ENCODE results near the gene GFPT1.
"Not testable (repeated sequence)": the region's sequence is repeated elsewhere in the genome, so short reads cannot be mapped to it uniquely, and the experiment has no call there.

GFPT1 gene

DNA sequence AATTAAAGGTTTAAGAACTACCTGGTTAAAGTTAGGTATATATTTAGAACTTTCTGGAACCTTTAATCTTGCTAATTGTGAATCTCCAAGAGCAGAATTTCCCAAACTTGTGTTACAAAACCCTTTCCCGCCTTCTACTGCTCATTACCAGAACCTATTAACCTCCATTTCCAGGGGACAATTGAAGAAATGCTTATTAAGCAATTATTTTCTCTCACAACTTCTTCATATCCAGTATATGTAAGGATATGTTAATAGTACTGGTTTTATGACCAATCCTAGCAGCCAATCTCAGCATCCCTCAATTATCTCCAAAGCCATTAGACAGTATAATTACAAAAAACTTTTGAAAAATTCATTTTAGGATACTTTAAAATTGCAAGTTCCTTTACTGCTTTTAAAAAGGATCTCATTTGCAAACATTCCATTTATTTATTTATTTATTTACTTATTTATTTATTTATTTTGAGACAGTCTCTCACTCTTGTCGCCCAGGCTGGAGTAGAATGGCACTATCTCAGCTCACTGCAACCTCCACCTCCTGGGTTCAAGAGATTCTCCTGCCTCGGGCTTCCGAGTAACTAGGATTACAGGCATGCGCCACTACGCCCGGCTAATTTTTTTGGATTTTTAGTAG, 3.7 kb downstream of the GFPT1 start:
- DNase-seq, result no peak

- DNase-seq, result no peak
These were observed 4.5 kb downstream of the GFPT1 start for GRCh38 chr2:69382547-69382946.

DNA sequence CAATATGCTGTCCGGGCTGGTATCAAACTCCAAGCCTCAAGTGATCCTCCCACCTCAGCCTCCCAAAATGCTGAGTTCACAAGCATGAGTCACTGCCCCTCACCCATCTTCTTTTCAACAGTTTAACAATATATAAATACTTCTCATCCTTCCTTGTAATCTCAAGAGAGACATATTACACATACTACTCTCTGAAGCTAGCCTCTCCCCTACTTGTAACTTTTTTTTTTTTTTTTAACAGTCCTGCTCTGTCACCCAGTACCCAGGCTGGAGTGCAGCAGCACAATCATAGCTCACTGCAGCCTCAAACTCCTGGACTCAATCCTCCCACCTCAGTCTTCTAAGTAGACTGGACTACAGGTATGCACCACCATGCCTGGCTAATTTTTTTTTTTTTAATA, 5.7 kb downstream of the GFPT1 start:
- no peak for DNase-seq

GRCh38 chr2:69380072-69380917, 6.7 kb downstream of the GFPT1 start:
- DNase-seq, result no peak

GRCh38 chr2:69376403-69376802, 10.6 kb downstream of the GFPT1 start:
- no peak for DNase-seq

DNA sequence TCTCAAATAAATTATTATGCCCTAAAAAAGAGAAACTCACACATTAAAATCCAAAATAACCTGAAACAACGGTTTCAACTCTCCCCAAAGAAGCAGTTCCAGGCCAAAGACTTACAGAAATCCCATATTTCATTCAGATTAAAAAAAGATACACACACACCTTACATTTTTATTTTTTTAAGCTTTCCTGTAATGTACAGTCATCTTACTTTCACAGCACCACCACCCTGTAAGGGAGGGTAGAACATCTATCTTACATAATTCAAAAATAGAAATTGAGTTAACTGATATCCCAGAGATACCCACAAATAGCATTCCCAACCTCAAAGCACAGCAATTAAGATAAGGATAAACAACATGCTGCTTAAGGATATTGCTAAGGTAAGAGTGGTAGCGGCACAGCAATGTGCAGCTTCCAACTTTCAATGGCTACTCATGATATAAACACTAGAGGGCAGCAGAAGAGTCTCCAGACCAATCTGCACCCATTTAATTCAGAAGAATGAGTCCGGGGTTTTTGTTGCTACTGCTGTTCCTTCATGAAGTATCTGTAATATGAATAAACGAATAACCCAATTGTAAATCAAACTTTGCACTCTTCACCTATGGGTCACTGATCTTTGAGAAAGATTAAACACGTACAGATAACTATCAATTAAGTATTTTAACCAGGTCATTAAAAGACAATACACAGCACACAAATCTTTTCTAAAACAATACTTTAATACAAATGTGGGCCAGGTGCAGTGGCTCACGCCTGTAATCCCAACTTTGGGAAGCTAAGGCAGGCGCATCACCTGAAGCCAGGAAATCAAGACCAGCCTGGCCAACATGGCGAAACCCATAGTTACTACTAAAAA, 11.3 kb downstream of the GFPT1 start:
- peak; percentile 6 to 61 for DNase-seq

DNA sequence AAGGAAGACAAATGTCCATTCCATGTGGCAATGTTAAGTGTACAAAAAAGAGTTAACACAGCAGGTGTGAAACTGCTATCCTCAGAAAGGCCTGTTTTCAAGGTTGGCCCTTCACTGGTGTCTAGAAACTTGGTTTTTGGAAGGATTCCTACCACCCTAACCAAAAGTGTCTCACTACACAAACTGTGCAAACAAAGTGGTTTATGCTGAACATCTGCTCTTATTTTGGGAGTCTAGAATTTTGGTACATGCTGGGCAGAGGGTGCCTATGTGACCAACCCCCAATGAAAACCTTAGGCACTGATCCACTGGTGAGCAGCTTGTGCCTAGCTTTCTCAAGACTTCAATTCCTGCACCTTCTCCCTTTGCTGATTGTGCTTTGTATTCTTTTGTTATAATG, 14.3 kb downstream of the GFPT1 start:
- DNase-seq, result no peak

DNA sequence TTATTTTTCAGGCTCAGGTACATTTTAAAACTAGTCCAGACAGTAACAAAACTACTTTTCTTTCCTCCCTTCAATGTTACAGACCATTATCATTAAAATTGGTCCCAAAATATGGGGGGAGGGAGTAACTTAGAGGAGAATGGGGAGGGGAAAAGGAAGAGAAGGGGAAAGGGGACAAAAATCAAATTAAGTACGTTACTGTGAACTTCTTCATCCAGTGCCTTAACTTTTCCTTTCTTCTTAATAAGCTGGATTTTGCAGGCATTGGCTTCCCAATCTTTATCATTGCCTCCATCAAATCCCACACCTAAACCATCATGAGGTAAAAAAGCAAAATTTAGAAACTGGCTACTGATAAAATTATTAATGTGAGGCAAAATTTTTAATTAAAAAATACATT, 17.2 kb downstream of the GFPT1 start:
- DNase-seq, result no peak

DNA sequence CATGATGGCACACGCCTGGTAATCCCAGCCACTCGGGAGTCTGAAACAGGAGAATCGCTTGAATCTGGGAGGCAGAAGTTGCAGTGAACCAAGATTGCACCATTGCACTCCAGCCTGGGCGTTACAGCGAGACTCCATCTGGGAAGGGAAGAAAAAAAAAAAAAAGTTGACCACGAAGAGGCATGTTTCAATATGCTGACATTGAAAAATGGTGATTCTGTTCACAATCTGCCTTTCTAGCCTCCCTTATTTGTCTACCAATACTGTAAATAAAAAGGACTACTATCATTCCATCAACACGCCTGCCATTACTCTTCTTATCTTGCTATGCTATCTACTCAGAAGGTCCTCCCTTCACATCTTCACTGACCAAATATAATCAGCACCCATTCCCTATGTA, 18.4 kb downstream of the GFPT1 start:
- no peak for DNase-seq

DNA sequence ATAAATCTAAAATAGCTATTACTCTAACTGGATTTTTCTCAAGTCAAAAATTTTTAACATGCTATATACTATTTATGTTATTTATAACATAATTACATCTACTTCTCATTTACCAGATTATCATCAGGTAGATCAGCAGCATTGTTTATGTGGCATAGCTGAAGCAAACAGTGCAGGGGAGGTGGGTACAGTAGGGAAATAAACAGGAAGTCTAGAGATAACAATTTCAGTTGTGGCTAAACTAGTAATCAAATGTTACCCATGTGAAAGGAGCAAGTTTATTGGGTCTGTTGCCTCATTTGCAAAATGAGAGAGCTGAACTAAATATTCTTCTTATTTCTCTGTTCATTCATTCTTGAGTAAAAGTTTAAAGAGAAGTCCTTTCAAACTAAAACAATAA, 27.7 kb downstream of the GFPT1 start:
- no peak for DNase-seq

GRCh38 chr2:69358914-69359313, 28.1 kb downstream of the GFPT1 start:
- no peak for DNase-seq

- no peak for DNase-seq
These were observed 30.6 kb downstream of the GFPT1 start for GRCh38 chr2:69356471-69356870.

DNA sequence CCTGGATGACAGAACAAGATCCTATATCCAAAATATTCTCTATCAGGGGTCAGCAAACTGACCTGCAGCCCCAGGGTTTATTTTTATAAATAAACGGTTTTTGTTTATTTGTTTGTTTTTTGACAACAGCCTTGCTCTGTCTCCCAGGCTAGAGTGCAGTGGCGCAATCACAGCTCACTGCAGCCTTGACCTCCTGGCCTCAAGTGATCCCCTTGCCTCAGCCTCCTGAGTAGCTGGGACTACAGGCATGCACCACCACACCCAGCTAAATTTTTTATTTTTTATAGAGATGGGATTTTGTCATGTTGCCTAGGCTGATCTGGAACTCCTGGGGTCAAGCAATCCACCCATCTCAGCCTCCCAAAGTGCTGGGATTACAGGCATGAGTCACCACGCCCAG, 32.1 kb downstream of the GFPT1 start:
- not testable (repeated sequence) for DNase-seq

DNA sequence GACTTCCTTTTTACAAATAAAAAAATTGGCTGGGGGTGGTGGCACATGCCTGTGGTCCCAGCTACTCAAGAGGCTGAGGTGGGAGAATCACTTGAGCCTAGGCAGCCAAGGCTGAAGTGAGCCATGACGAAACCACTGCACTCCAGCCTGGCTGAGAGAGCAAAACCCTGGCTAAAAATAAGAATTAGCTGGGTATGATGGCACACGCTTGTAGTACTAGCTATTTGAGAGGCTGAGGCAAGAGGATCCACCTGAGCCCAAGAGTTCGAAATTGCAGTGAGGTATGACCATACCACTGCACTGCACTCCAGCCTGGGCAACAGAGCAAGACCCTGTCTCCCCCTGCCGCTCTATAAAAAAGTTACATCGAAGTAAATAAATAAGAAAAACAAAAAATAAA, 33.7 kb downstream of the GFPT1 start:
- no peak for DNase-seq

DNA sequence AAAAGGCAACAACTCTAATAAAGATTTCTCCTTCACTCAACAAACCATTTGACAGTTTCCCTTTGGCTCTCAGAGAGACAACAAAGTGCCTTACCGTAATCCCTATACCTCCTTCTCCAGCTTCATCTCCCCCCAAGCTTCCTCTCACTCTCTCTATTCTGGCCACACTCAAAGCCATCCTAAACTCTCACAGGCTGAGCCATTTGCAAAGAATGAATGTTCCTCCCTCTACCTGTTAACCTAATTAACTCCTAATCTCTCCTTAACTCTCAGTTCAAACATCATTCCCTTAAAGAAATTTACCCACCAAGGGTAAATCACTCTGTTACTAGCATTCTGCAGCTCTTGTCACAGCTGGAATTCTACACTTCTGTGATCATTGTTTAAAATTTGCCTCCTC, 38.2 kb downstream of the GFPT1 start:
- DNase-seq, result no peak

DNA sequence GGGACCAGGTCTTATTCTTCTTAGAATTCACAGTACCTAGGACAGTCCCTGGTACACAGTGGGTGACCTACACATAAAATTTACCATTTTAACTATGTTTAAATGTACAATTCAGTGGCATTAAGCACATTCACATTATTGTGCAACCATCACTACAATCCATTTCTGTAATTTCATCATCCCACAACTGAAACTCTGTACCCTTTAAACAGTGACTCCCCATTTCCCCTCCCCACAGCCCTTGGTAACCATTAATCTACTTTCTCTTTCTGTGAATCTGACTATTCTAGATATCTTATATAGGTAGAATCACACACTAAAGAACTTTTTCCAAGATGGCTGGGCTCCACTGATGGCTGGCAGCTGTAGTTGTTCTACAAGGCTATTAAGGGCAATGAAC, 41.6 kb downstream of the GFPT1 start:
- DNase-seq, result no peak

DNA sequence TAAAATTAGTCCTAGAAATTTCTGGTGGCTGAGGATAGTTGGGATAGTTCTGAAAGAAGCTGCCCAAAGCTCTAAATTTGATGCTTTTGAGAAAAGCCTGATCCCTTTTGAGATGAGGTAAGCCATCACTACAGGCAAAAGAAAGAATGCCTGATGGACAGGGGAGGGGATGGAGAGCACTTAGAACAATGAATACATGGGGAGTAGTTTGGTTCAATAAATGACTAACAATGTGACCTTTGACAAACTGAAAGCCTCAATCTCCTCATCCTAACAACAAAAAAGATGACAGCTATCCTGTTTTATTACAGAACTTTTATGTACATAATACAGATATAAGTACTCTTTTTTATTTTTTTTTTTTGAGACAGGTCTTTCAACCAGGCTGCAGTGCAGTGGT, 42.7 kb downstream of the GFPT1 start:
- DNase-seq, result no peak

GRCh38 chr2:69340101-69340775, 46.8 kb downstream of the GFPT1 start:
- no peak for DNase-seq

- DNase-seq, result no peak
These were observed 51.7 kb downstream of the GFPT1 start for GRCh38 chr2:69335311-69335710.

- DNase-seq, result no peak
These were observed 53.7 kb downstream of the GFPT1 start for GRCh38 chr2:69333352-69333751.

DNA sequence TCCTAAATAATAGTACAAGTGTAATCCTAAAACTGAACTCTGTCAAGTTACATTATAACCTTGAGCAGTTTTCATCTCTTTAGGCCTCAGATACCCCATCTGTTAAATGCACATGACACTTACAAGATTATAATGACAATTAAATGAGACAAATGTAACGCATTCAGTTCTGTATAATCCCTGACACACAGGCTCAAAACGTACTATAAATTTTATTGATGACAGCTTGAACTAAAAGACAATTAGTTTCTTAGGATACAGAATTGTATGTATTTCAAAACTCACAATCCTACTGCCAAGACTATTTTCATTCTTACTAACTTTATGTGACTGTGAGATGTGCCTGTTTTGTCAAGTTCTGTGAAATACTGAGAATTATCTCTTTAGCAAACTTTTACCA, 56.2 kb downstream of the GFPT1 start:
- no peak for DNase-seq

- no peak for DNase-seq
These were observed 64.4 kb downstream of the GFPT1 start for GRCh38 chr2:69322631-69323030.

GRCh38 chr2:69316550-69316949, 70.5 kb downstream of the GFPT1 start:
- no peak for DNase-seq
